Forelimb muscle (tissue), 1 donor: ENCODE results near the gene APOO. TPM values are rescaled to one million over a fixed set of nuclear protein-coding genes. Genes with fewer than 3 reads are reported as not detected.

ENCODE experiments used
- DNase-seq: peaks from one replicate; pipeline ENCODE4 v3.0.0-alpha.2; 2013; ENCODE audit warnings: low read depth
- polyA plus RNA-seq: library from polyadenylated mRNA; unstranded; fragments of 120-200 nt; gene quantifications from one replicate; pipeline ENCODE4 v1.2.1, GENCODE V29; 2013; ENCODE audit not compliant: insufficient read length

APOO gene
- polyA plus RNA-seq, 1 donor: 13.6 TPM

- no peak for DNase-seq
These were observed 121.4 kb downstream of the APOO start for GRCh38 chrX:23786268-23786815.

GRCh38 chrX:23785580-23785979, 122.2 kb downstream of the APOO start:
- DNase-seq: no peak

GRCh38 chrX:23784470-23785331, 123.0 kb downstream of the APOO start:
- no peak for DNase-seq

- DNase-seq: no peak
These were observed 123.9 kb downstream of the APOO start for GRCh38 chrX:23783589-23784469.

Other genes with a start within 250 kb of the APOO start
- 70.8 TPM for gene PRDX4, start 240.4 kb downstream of the APOO start, polyA plus RNA-seq
- 64.5 TPM for gene ACOT9, start 164.7 kb downstream of the APOO start, polyA plus RNA-seq
- gene SAT1, start 124.8 kb downstream of the APOO start, polyA plus RNA-seq: 38.2 TPM
- not detected for gene CXorf58, start 68 bp upstream of the APOO start, polyA plus RNA-seq
- 10.9 TPM for gene KLHL15, start 119.2 kb upstream of the APOO start, polyA plus RNA-seq
- gene EIF2S3, start 147.0 kb upstream of the APOO start, polyA plus RNA-seq: 142 TPM
- gene ZFX, start 241.8 kb upstream of the APOO start, polyA plus RNA-seq: 25.6 TPM